GM18498 (cell line): Measurements from ENCODE around the gene BRD2.

Experiments used
- ATAC-seq: cut with Tn5 transposase; IDR thresholded peaks from one replicate; pipeline ENCODE4 v1.9.1; 2021; ENCODE audit warnings: mild to moderate bottlenecking, moderate library complexity; ENCODE audit not compliant: unreplicated experiment

The BRD2 gene

GRCh38 chr6:32971242-32971580 lies 2.8 kb downstream of the BRD2 start:
- no peak for ATAC-seq

- ATAC-seq: peak; percentile 53
Measured at GRCh38 chr6:32971581-32972352, 3.4 kb downstream of the BRD2 start.

GRCh38 chr6:32972353-32973143 lies 4.2 kb downstream of the BRD2 start:
- peak; percentile 1 for ATAC-seq

- ATAC-seq: no peak
Measured at GRCh38 chr6:32973144-32974015, 5.0 kb downstream of the BRD2 start.

- ATAC-seq: no peak
Measured at GRCh38 chr6:32974016-32974333, 5.6 kb downstream of the BRD2 start.

- no peak for ATAC-seq
Measured at GRCh38 chr6:32974541-32975308, 6.3 kb downstream of the BRD2 start.

- no peak for ATAC-seq
Measured at GRCh38 chr6:32975886-32976285, 7.5 kb downstream of the BRD2 start.

GRCh38 chr6:32976334-32977069 lies 8.1 kb downstream of the BRD2 start:
- ATAC-seq: no peak

GRCh38 chr6:32977272-32977952 lies 9.0 kb downstream of the BRD2 start:
- no peak for ATAC-seq

GRCh38 chr6:32977953-32978324 lies 9.5 kb downstream of the BRD2 start:
- ATAC-seq: no peak

- no peak for ATAC-seq
Measured at GRCh38 chr6:32979720-32980487, 11.5 kb downstream of the BRD2 start.

GRCh38 chr6:32980488-32981038 lies 12.2 kb downstream of the BRD2 start:
- no peak for ATAC-seq

GRCh38 chr6:32982084-32982701 lies 13.8 kb downstream of the BRD2 start:
- ATAC-seq: no peak

- ATAC-seq: no peak
Measured at GRCh38 chr6:32982702-32983492, 14.5 kb downstream of the BRD2 start.

GRCh38 chr6:32983493-32983848 lies 15.1 kb downstream of the BRD2 start:
- ATAC-seq: no peak

- peak; percentile 10 for ATAC-seq
Measured at GRCh38 chr6:32983964-32984621, 15.7 kb downstream of the BRD2 start.
